ENCODE data around the gene NKX2-3. TPM values are rescaled to one million over a fixed set of nuclear protein-coding genes. Genes with fewer than 3 reads are reported as not detected.

Gene NKX2-3
- total and polyA plus RNA-seq, 2 of the 8 experiments (the other 6 are each of a cell fraction or from before 2014, with no cell fraction given), result not detected

- Histone ChIP-seq H2BK120ac (replicated peaks; ENCODE audit: low read depth, low read length) (no peak overlapping the region), H4K8ac (ENCODE audit: extremely low read depth, insufficient read depth, low read length) (no peak overlapping the region), H3K36me3 (ENCODE audit: control insufficient read depth in 2 of 4, insufficient read depth in 4 of 4, low read length in 3 of 4) (0 out of 8 replicates have a peak, but pooled peaks cover 0 to 4% (median 0%) of the 10 kb centered on the region in 4 experiments), H2BK20ac (ENCODE audit: low read length) (peak overlapping the region; percentile 67; the same call in 1 of the 2 replicates), H3K14ac (ENCODE audit: insufficient read length) (no peak overlapping the region), H4K20me1 (replicated peaks in 1 of 2; ENCODE audit: control insufficient read depth in 1 of 2, insufficient read depth in 2 of 2, low read length in 2 of 2) (peaks cover 23 to 31% of the 10 kb centered on the region in 2 experiments), H3K4me2 (ENCODE audit: insufficient read depth in 1 of 2, low read depth in 2 of 2, low read length in 2 of 2) (peak overlapping the region; percentile 51), H2AFZ (ENCODE audit: low read length) (no peak overlapping the region), H3K27me3 (replicated peaks in 1 of 4; ENCODE audit: control insufficient read depth in 3 of 4, extremely low read depth in 1 of 4, insufficient read depth in 3 of 4, low read length in 3 of 4) (peaks cover 87 to 100% (median 96%) of the 10 kb centered on the region in 4 experiments), H3K27ac (ENCODE audit: low read depth, low read length) (no peak overlapping the region), H3K4me3 (ENCODE audit: extremely low read depth in 1 of 4, insufficient read depth in 2 of 4, low read depth in 3 of 4, low read length in 4 of 4) (peak overlapping the region in 1 of 4 experiments; percentile 32; a peak in 2 of 8 replicates), H2BK12ac (ENCODE audit: low read depth, low read length) (peak overlapping the region; percentile 34; the same call in 1 of the 2 replicates), H3K23me2 (ENCODE audit: low read depth, low read length) (peaks cover 6% of the 10 kb centered on the region; the same call in 1 of the 2 replicates), H3K56ac (replicated peaks; ENCODE audit: insufficient read length, low read depth, low read length) (no peak overlapping the region), H3K9me3 (ENCODE audit: insufficient read depth in 2 of 2, low read depth in 1 of 2, low read length in 1 of 2) (no peaks in the 10 kb centered on the region), H3K9ac (replicated peaks in 1 of 4; ENCODE audit: extremely low read depth in 1 of 4, low read depth in 3 of 4, low read length in 3 of 4) (no peak overlapping the region), H2AK5ac (ENCODE audit: low read depth, low read length) (no peak overlapping the region), H3K79me1 (ENCODE audit: low read depth, low read length) (no peaks in the 10 kb centered on the region), H2BK5ac (ENCODE audit: low read depth, low read length) (0 out of 2 replicates have a peak overlapping the region, but pooled peaks have one; percentile 3), H3K4ac (replicated peaks; ENCODE audit: insufficient read length, low read depth, low read length) (no peak overlapping the region), H3K23ac (ENCODE audit: insufficient read length) (no peak overlapping the region), H3K79me2 (ENCODE audit: control insufficient read depth in 1 of 2, insufficient read depth in 2 of 2, low read length in 2 of 2) (no peaks in the 10 kb centered on the region), H4K5ac (ENCODE audit: insufficient read length, low read depth, low read length) (no peak overlapping the region), H2BK15ac (ENCODE audit: low read length) (0 out of 2 replicates have a peak overlapping the region, but pooled peaks have one; percentile 54), H3K4me1 (replicated peaks in 1 of 4; ENCODE audit: control insufficient read depth in 3 of 4, insufficient read depth in 4 of 4, low read length in 3 of 4) (peaks cover 15 to 43% (median 31%) of the 10 kb centered on the region in 4 experiments), H3K18ac (ENCODE audit: extremely low read depth, low read length) (0 out of 2 replicates have a peak overlapping the region, but pooled peaks have one; percentile 28), H4K91ac (replicated peaks; ENCODE audit: insufficient read length, low read length) (no peak overlapping the region)
- TF ChIP-seq CREB1 (IDR thresholded peaks at IDR 0.05), result no peak
- peak; percentile 22 for TF ChIP-seq CTBP2 (IDR thresholded peaks at IDR 0.05; ENCODE audit: borderline replicate concordance, insufficient read depth, insufficient read length, low read length)
- no peak for TF ChIP-seq ZNF274 (IDR thresholded peaks at IDR 0.05; ENCODE audit: borderline replicate concordance, extremely low read depth, low read length)
- no peak for TF ChIP-seq NRF1 (IDR thresholded peaks at IDR 0.05; ENCODE audit: low read depth, low read length)
- no peak for TF ChIP-seq RNF2 (IDR thresholded peaks at IDR 0.05; ENCODE audit: borderline replicate concordance, low read depth, low read length, missing control alignments, poor library complexity, severe bottlenecking)
- TF ChIP-seq RBBP5 (IDR thresholded peaks at IDR 0.05; ENCODE audit: borderline replicate concordance, low read depth, low read length), result 0 out of 2 replicates have a peak, but pooled peaks have one; percentile 13
- TF ChIP-seq TBP (IDR thresholded peaks at IDR 0.05; ENCODE audit: low read depth, low read length), result peak; percentile 21; the same call in 1 of the 2 replicates
- peak; percentile 46; the same call in 1 of the 2 replicates for TF ChIP-seq EGR1 (IDR thresholded peaks at IDR 0.05; ENCODE audit: borderline replicate concordance, low read depth, low read length)
- CTCF ChIA-PET (ENCODE audit: partially characterized antibody), result interaction anchor here (0.7 to 1.9 kb wide), 3 partner anchors 10 to 90 kb away, joined by 4 to 8 read pairs (median 5); no protein-coding TSS in a partner anchor
- DNase-seq (ENCODE audit: low read depth in 1 of 2, low spot score in 2 of 2) (no peak), FAIRE-seq (no peak)
- POLR2A ChIA-PET (ENCODE audit: partially characterized antibody), result interaction anchor here (1.1 to 1.9 kb wide), 4 partner anchors 8 to 96 kb away, joined by 4 to 10 read pairs (median 6); partner anchors contain the start of gene GOT1
- 4% methylated on average over 24 of the region's 24 CpGs; no CpG with 5 or more reads in 1 of the 2 experiments for WGBS, 2 experiments (ENCODE audit: extremely low coverage in 1 of 2, insufficient coverage in 1 of 2, insufficient read length in 1 of 2, insufficient replicate concordance in 2 of 2, low coverage in 1 of 2, low lambda C conversion rate in 2 of 2, missing lambda C conversion rate in 1 of 2)
Measured at GRCh38 chr10:99526861-99527504, 5.8 kb upstream of the NKX2-3 start.
